MCF 10A (cell line): ENCODE measurements around the gene DCAKD. TPM values are rescaled to one million over a fixed set of nuclear protein-coding genes. Genes with fewer than 3 reads are reported as not detected.

Experiments used
- BruUV-seq: library from RNA; stranded (reverse); fragments of 400-500 nt; replicated peaks from 2 replicates; lab custom pipeline; 2021; lab: Mats Ljungman, UMichigan
- CTCF ChIA-PET: fragments of 300-600 bp; sonication (Branson Sonifier 250); formaldehyde crosslinking; extraction: SDS; loops from one replicate; lab custom pipeline; 2021; ENCODE audit warnings: antibody characterized with exemption, inconsistent platforms; lab: Yijun Ruan, JAX
- POLR2A ChIA-PET: fragments of 300-600, 350-650 bp; sonication (Branson Sonifier 250); formaldehyde crosslinking; extraction: SDS; loops from one replicate; lab custom pipeline; 2020; ENCODE audit warnings: antibody characterized with exemption, inconsistent platforms; lab: Yijun Ruan, JAX
- DNase-seq: peaks from one replicate; pipeline ENCODE4 v3.0.0-alpha.2; 2018; ENCODE audit not compliant: unreplicated experiment
- H3K27ac Mint-ChIP-seq: one replicate; pipeline ENCODE4 v1.8.0; 2022; ENCODE audit warnings: mild to moderate bottlenecking, low read depth, mixed read lengths; ENCODE audit not compliant: unreplicated experiment
- H3K27me3 Mint-ChIP-seq: one replicate; pipeline ENCODE4 v1.8.0; 2022; ENCODE audit warnings: mixed read lengths; ENCODE audit not compliant: insufficient read depth, unreplicated experiment
- H3K36me3 Mint-ChIP-seq: one replicate; pipeline ENCODE4 v1.8.0; 2022; ENCODE audit warnings: mild to moderate bottlenecking, moderate library complexity, mixed read lengths; ENCODE audit not compliant: insufficient read depth, unreplicated experiment
- H3K4me1 Mint-ChIP-seq: one replicate; pipeline ENCODE4 v1.8.0; 2022; ENCODE audit warnings: mixed read lengths; ENCODE audit not compliant: insufficient read depth, unreplicated experiment
- H3K4me3 Mint-ChIP-seq: one replicate; pipeline ENCODE4 v1.8.0; 2022; ENCODE audit warnings: mild to moderate bottlenecking, moderate library complexity, mixed read lengths; ENCODE audit not compliant: unreplicated experiment
- H3K9me3 Mint-ChIP-seq: one replicate; pipeline ENCODE4 v1.8.0; 2022; ENCODE audit warnings: mixed read lengths; ENCODE audit not compliant: unreplicated experiment
- intact Hi-C: fragments of 100-400 bp; cut with micrococcal nuclease; formaldehyde crosslinking; loops from 2 replicates; pipeline ENCODE4 v1.14.1; 2022
- total RNA-seq: library from RNA; stranded (reverse); gene quantifications from 2 replicates; pipeline ENCODE4 v1.2.3, GENCODE V29; 2022
- TF ChIP-seq, protein P1 (sequence below): fragments of 200-600 bp; IDR thresholded peaks from one replicate; pipeline ENCODE4 v1.8.0; 2022; ENCODE audit warnings: antibody characterized with exemption, mild to moderate bottlenecking; ENCODE audit not compliant: unreplicated experiment

Gene DCAKD
- total RNA-seq, 1 experiment from 2014 or later, result 23.3 TPM

DNA sequence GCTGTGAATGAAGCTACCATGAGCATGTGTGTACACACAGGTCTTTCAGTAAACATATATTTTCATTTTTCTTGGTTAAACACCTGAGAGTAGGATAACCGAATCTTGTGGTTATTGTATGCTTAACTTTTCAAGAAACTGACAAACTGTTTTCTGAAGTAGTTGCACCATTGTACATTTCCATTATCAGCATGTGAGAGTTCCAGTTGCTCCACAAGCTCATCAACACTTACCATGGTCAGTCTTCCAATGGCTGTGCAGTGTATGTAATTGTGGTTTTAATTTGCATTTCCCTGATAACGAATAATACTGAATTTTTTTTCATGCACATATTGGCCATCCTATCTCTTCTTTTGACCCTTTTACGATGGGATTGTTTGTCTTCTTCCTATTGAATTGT is 52.0 kb downstream of the DCAKD start:
- Mint-ChIP-seq H3K36me3 (no peaks in the 10 kb centered on the region), H3K9me3 (peaks cover 5% of the 10 kb centered on the region), H3K4me1 (no peaks in the 10 kb centered on the region), H3K27me3 (no peaks in the 10 kb centered on the region), H3K4me3 (no peak overlapping the region), H3K27ac (no peak overlapping the region)
- ChIA-PET CTCF (interaction anchor here (0.6 to 1.0 kb wide), 2 partner anchors 24 to 79 kb away, joined by 3 read pairs; no protein-coding TSS in a partner anchor), POLR2A (interaction anchor here (0.7 kb wide), 1 partner anchor 39 kb away, joined by 3 read pairs; no protein-coding TSS in a partner anchor)
- DNase-seq, result no peak
- intact Hi-C loops, result no loop called here
- TF ChIP-seq, protein P1, sequence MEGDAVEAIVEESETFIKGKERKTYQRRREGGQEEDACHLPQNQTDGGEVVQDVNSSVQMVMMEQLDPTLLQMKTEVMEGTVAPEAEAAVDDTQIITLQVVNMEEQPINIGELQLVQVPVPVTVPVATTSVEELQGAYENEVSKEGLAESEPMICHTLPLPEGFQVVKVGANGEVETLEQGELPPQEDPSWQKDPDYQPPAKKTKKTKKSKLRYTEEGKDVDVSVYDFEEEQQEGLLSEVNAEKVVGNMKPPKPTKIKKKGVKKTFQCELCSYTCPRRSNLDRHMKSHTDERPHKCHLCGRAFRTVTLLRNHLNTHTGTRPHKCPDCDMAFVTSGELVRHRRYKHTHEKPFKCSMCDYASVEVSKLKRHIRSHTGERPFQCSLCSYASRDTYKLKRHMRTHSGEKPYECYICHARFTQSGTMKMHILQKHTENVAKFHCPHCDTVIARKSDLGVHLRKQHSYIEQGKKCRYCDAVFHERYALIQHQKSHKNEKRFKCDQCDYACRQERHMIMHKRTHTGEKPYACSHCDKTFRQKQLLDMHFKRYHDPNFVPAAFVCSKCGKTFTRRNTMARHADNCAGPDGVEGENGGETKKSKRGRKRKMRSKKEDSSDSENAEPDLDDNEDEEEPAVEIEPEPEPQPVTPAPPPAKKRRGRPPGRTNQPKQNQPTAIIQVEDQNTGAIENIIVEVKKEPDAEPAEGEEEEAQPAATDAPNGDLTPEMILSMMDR, result no peak
- BruUV-seq, result no TSS peak

DNA sequence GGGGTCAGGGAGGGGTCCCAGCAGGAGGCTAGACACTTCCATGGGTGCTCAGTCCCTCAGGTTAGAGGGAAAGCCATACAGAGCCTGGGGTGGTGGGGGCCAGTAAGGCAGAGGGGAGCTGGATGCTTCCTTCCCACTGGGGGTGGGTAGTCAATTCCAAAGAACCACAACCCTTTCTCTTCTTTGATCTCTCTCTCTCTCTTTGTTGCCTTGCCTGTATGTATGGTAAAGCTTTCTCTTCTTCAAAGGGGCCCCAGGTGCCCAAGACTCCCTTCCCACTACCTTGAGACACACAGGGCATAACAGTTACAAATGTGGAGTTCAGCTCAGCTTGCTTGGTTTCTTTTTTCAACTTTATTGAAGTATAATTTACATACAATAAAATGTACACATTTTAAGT is 52.8 kb downstream of the DCAKD start:
- no peak overlapping the region for H3K27ac Mint-ChIP-seq
- no peak overlapping the region for H3K4me3 Mint-ChIP-seq
- no TSS peak for BruUV-seq
- intact Hi-C loops, result no loop called here
- no peaks in the 10 kb centered on the region for H3K4me1 Mint-ChIP-seq
- H3K36me3 Mint-ChIP-seq, result no peaks in the 10 kb centered on the region
- H3K27me3 Mint-ChIP-seq, result no peaks in the 10 kb centered on the region
- ChIA-PET CTCF (interaction anchor here (0.8 to 1.0 kb wide), 2 partner anchors 20 to 78 kb away, joined by 3 read pairs; no protein-coding TSS in a partner anchor), POLR2A (interaction anchor here (0.6 to 0.8 kb wide), 3 partner anchors 10 to 45 kb away, joined by 3 read pairs; no protein-coding TSS in a partner anchor)
- DNase-seq, result no peak
- TF ChIP-seq, protein P1, result no peak
- H3K9me3 Mint-ChIP-seq, result peaks cover 5% of the 10 kb centered on the region

DNA sequence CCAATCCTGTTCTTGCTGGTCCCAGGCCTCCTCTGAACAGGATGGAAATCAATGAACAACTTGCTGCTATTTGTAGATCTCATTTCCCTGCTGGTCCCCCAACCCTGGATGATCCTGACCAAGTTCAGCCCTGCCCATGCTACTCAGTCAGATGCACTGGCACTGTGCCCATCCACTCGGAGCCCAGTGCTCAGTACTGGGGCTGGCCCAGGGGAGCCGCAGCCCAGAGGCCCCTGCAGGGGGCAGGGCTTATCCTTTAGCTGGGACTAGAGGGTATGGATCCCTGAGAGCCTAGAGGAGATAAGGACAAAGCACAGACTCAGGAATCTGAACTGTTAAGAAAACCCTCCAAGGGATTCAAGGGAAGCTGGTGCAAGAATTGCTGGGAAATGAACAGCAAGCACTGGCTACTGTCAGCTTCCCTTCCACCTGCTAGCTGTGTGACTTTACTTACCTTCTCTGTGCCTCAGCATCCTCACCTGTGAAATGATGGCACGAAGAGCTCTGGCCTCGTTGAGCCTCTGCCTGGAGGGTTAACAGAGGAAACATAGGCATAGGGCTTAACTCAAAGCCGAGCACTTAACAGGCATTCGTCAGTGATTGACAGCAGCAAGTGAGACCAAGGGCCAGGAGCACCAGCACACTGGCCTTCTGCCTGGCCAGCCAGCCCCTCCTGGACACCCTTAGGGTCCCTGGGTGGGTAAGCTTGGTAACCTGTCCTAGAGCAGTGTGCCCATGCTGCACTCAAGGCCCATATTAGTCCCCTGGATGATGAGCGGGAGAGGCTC is 53.5 kb downstream of the DCAKD start:
- H3K4me1 Mint-ChIP-seq, result no peaks in the 10 kb centered on the region
- intact Hi-C loops, result no loop called here
- H3K9me3 Mint-ChIP-seq, result peaks cover 5% of the 10 kb centered on the region
- no peak overlapping the region for H3K4me3 Mint-ChIP-seq
- no TSS peak for BruUV-seq
- ChIA-PET POLR2A (interaction anchor here (0.6 to 0.8 kb wide), 2 partner anchors 11 to 46 kb away, joined by 3 read pairs; no protein-coding TSS in a partner anchor), CTCF (interaction anchor here (0.8 to 1.6 kb wide), 3 partner anchors 21 to 137 kb away, joined by 3 to 4 read pairs (median 3); partner anchors contain the start of gene ACBD4)
- no peaks in the 10 kb centered on the region for H3K27me3 Mint-ChIP-seq
- H3K27ac Mint-ChIP-seq, result no peak overlapping the region
- H3K36me3 Mint-ChIP-seq, result no peaks in the 10 kb centered on the region
- DNase-seq, result no peak
- TF ChIP-seq, protein P1, result no peak

DNA sequence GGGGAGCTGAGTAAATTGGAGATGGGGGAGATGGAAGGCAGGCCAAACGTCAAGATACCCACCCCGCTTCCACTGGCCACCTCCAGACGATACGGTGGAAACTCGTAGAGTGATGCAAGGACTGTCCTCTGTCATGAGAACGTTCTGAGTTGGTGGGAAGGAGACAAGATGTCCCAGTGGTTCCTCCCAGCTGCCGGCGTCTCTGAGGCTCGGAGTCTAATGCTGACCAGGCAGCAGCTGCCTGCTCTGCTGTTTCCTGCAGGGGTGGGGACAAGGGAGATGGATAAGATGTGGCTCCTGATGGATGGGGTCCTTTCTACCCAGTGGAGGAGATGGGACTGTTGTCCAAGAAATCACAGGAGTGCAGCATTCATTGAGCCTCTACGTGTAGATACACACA is 55.1 kb downstream of the DCAKD start:
- no peak for DNase-seq
- TF ChIP-seq, protein P1, result no peak
- H3K36me3 Mint-ChIP-seq, result no peaks in the 10 kb centered on the region
- ChIA-PET CTCF (no interaction called here), POLR2A (no interaction called here)
- BruUV-seq, result no TSS peak
- H3K27ac Mint-ChIP-seq, result no peak overlapping the region
- H3K27me3 Mint-ChIP-seq, result no peaks in the 10 kb centered on the region
- H3K4me3 Mint-ChIP-seq, result no peak overlapping the region
- intact Hi-C loops, result no loop called here
- H3K4me1 Mint-ChIP-seq, result no peaks in the 10 kb centered on the region
- H3K9me3 Mint-ChIP-seq, result peaks cover 5% of the 10 kb centered on the region
